SH-SY5Y (cell line): ENCODE results near the gene ADSS2.

Experiments
- GATA2 ChIP-seq: IDR thresholded peaks from 2 replicates; pipeline ENCODE4 v1.6.1; 2011; ENCODE audit warnings: mild to moderate bottlenecking, low read depth, low read length
- GATA3 ChIP-seq: IDR thresholded peaks from 2 replicates; pipeline ENCODE4 v1.6.1; 2011; ENCODE audit warnings: low read depth, mild to moderate bottlenecking, low read length, moderate library complexity

DNA sequence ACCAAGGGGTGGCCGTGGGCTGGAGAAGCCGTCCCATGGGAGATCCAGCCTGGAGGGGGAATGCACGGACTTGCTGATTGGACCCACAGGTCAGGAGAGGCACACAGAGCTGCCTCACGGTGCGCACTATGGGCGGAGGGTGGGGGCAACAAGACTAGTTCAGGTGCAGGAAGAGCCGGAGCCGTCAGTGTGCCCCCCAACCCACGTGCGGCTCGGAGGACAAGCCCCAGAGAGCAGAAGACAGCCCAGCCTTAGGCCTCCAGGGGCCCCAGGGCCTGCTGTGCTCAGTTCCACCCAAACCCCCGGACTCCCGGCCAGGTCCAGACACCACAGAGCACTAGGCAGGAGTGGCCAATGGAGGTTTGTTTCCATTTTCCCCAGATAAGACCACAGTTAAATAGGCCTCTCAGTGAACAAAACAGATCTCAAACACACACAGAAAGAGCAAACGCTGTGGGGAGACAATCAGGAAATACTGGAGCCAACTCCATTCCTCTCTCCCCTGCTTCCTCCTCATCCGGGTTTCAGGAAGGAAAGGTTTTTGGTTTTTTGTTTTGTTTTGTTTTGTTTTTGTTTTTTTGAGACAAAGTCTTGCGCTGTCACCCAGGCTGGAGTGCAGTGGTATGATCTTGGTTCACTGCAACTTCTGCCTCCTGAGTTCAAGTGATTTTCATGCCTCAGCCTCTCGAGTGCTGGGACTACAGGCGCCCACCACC is 84.2 kb downstream of the ADSS2 start:
- no peak for TF ChIP-seq GATA3
- TF ChIP-seq GATA2 = no peak
